WTC11 (cell line): Measurements from ENCODE around the gene CLDN3. TPM values are rescaled to one million over a fixed set of nuclear protein-coding genes. Genes with fewer than 3 reads are reported as not detected.

Source experiments
- ATAC-seq: fragments of 200-7000 bp; cut with Tn5 transposase; 2 replicates; pipeline ENCODE4 v1.10.0; 2021; ENCODE audit warnings: mild to moderate bottlenecking, moderate library complexity
- CTCF ChIA-PET: fragments of 300-600 bp; sonication (Branson Sonifier 250); formaldehyde crosslinking; loops from one replicate; lab custom pipeline; 2021; ENCODE audit warnings: antibody characterized with exemption; lab: Charles Lee
- POLR2A ChIA-PET: fragments of 350-600 bp; sonication (Branson Sonifier 250); formaldehyde crosslinking; loops from one replicate; lab custom pipeline; 2021; ENCODE audit warnings: antibody characterized with exemption; lab: Charles Lee
- DNase-seq: peaks from one replicate; pipeline ENCODE4 v3.0.0; 2021; ENCODE audit warnings: low spot score
- H3K27ac Mint-ChIP-seq: 2 replicates; pipeline ENCODE4 v1.8.0; 2021; ENCODE audit warnings: mixed read lengths
- H3K27me3 Mint-ChIP-seq: 2 replicates; pipeline ENCODE4 v1.8.0; 2021; ENCODE audit warnings: low read depth, mild to moderate bottlenecking, moderate library complexity, mixed read lengths
- H3K36me3 Mint-ChIP-seq: 2 replicates; pipeline ENCODE4 v1.8.0; 2021; ENCODE audit warnings: mixed read lengths
- H3K4me1 Mint-ChIP-seq: 2 replicates; pipeline ENCODE4 v1.8.0; 2022; ENCODE audit warnings: mixed read lengths
- H3K4me3 Mint-ChIP-seq: 2 replicates; pipeline ENCODE4 v1.8.0; 2021; ENCODE audit warnings: mild to moderate bottlenecking, moderate library complexity, mixed read lengths
- H3K9me3 Mint-ChIP-seq: 2 replicates; pipeline ENCODE4 v1.8.0; 2021; ENCODE audit warnings: mixed read lengths
- ATF6 ChIP-seq: sonication (generic); formaldehyde crosslinking; IDR thresholded peaks from 2 replicates; pipeline ENCODE4 v1.8.1; 2023; ENCODE audit warnings: mild to moderate bottlenecking, missing genetic modification reagents
- CREB1 ChIP-seq: sonication (generic); formaldehyde crosslinking; IDR thresholded peaks from 2 replicates; pipeline ENCODE4 v1.8.0; 2023; ENCODE audit warnings: mild to moderate bottlenecking, missing genetic modification reagents
- CREM ChIP-seq: sonication (generic); formaldehyde crosslinking; IDR thresholded peaks from 2 replicates; pipeline ENCODE4 v1.8.1; 2022; ENCODE audit warnings: mild to moderate bottlenecking, missing genetic modification reagents, moderate library complexity
- NFE2L1 ChIP-seq: sonication (generic); formaldehyde crosslinking; IDR thresholded peaks from 2 replicates; pipeline ENCODE4 v1.8.1; 2023; ENCODE audit warnings: missing genetic modification reagents
- NR2C2 ChIP-seq: sonication (generic); formaldehyde crosslinking; IDR thresholded peaks from 2 replicates; pipeline ENCODE4 v1.8.0; 2022; ENCODE audit warnings: mild to moderate bottlenecking, missing genetic modification reagents
- NR3C1 ChIP-seq: sonication (generic); formaldehyde crosslinking; conservative IDR thresholded peaks from 2 replicates; pipeline ENCODE4 v1.8.1; 2023; ENCODE audit warnings: low read depth, mild to moderate bottlenecking, missing genetic modification reagents
- PRRX2 ChIP-seq: fragments of 250-450 bp; sonication (Bioruptor Pico); IDR thresholded peaks from 2 replicates; pipeline ENCODE4 v1.8.0; 2021; ENCODE audit warnings: mild to moderate bottlenecking
- USF1 ChIP-seq: sonication (generic); formaldehyde crosslinking; IDR thresholded peaks from 2 replicates; pipeline ENCODE4 v1.8.0; 2022; ENCODE audit warnings: mild to moderate bottlenecking, missing genetic modification reagents
- ZNF317 ChIP-seq: sonication (generic); formaldehyde crosslinking; IDR thresholded peaks from 2 replicates; pipeline ENCODE4 v1.8.1; 2023; ENCODE audit warnings: low read depth, mild to moderate bottlenecking, moderate library complexity, missing genetic modification reagents, borderline replicate concordance
- ZNF512 ChIP-seq: sonication (generic); formaldehyde crosslinking; IDR thresholded peaks from 2 replicates; pipeline ENCODE4 v1.8.1; 2022; ENCODE audit warnings: missing genetic modification reagents, borderline replicate concordance
- total RNA-seq: library from RNA; stranded (reverse); gene quantifications from 3 replicates; pipeline ENCODE4 v1.2.3, GENCODE V29; 2021
- TF ChIP-seq, protein P1 (sequence below): sonication (generic); formaldehyde crosslinking; IDR thresholded peaks from 2 replicates; pipeline ENCODE4 v1.8.0; 2023; ENCODE audit warnings: mild to moderate bottlenecking, missing genetic modification reagents

Gene CLDN3
- total RNA-seq, 1 experiment from 2014 or later, result 20.7 TPM

DNA sequence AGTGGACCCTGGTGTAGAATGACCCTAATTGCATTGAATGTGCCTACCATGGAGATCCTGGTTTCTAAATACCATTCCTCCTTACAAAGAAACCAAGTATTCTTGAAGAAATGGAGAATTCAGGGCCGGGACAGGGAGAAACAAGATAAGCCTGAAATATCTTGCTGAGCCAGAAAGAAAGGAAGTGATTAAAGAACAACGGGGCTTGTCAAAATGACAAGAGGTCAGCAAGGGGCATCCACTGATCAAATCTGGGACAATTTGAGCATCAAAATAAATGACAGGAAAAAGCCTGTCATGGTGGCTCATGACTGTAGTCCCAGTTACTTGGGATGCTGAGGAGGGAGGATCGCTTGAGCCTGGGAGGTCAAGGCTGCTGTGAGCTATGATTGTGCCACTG, 39.6 kb downstream of the CLDN3 start:
- CTCF ChIA-PET, result interaction anchor here (0.9 kb wide), 1 partner anchor 124 kb away, joined by 4 read pairs; no protein-coding TSS in a partner anchor
- Mint-ChIP-seq H3K9me3 (peaks cover 3% of the 10 kb centered on the region), H3K27ac (peak overlapping the region; percentile 0; the same call in 1 of the 2 replicates), H3K4me1 (peaks cover 17% of the 10 kb centered on the region), H3K4me3 (no peak overlapping the region), H3K36me3 (no peaks in the 10 kb centered on the region), H3K27me3 (no peaks in the 10 kb centered on the region)
- ATAC-seq, result no peak
- POLR2A ChIA-PET, result no interaction called here
- TF ChIP-seq ZNF317 (no peak), ATF6 (CRISPR knock-in tag) (no peak), NR3C1 (CRISPR knock-in tag) (no peak)
- no peak for DNase-seq

DNA sequence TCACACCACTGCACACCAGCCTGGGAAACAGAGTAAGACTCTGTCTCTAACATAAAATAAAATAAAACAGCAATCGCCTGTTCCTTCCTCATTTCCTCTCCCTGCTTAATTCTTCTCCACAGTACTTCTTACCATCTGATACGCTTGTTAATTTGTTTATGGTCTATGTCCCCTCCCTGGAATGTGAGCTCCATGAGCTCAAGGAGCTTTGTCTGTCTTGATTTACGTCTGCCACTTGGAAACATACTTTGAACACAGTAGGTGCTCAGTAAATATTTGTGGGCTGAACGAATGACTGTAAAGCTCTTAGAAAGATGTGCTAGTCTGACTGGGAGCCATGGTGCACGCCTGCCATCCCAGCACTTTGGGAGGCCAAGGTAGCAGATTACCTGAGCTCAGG, 41.5 kb downstream of the CLDN3 start:
- Mint-ChIP-seq H3K4me1 (peaks cover 13% of the 10 kb centered on the region), H3K9me3 (no peaks in the 10 kb centered on the region), H3K4me3 (no peak overlapping the region), H3K36me3 (no peaks in the 10 kb centered on the region), H3K27ac (no peak overlapping the region; the same call in 1 of the 2 replicates), H3K27me3 (no peaks in the 10 kb centered on the region; the same call in 1 of the 2 replicates)
- ATAC-seq (no peak), DNase-seq (no peak)
- TF ChIP-seq CREB1 (CRISPR knock-in tag), result no peak
- TF ChIP-seq USF1 (CRISPR knock-in tag), result no peak
- TF ChIP-seq NR2C2 (CRISPR knock-in tag), result no peak
- TF ChIP-seq NFE2L1 (CRISPR knock-in tag), result no peak
- no peak for TF ChIP-seq CREM (CRISPR knock-in tag)
- ChIA-PET POLR2A (interaction anchor here (0.6 to 0.7 kb wide), 2 partner anchors 107 to 213 kb away, joined by 3 to 5 read pairs; no protein-coding TSS in a partner anchor), CTCF (interaction anchor here (0.7 to 2.7 kb wide), 5 partner anchors 9 to 122 kb away, joined by 4 to 17 read pairs (median 4); partner anchors contain the start of gene STX1A)

- ChIA-PET CTCF (interaction anchor here (0.7 to 2.7 kb wide), 4 partner anchors 8 to 121 kb away, joined by 4 to 17 read pairs (median 5); partner anchors contain the start of gene STX1A), POLR2A (interaction anchor here (0.6 kb wide), 1 partner anchor 212 kb away, joined by 3 read pairs; no protein-coding TSS in a partner anchor)
- no peak overlapping the region for H3K27ac Mint-ChIP-seq
- no peaks in the 10 kb centered on the region; the same call in 1 of the 2 replicates for H3K27me3 Mint-ChIP-seq
- TF ChIP-seq ZNF512 (CRISPR knock-in tag), result no peak
- no peak for TF ChIP-seq PRRX2 (CRISPR knock-in tag)
- TF ChIP-seq ATF6 (CRISPR knock-in tag), result no peak
- TF ChIP-seq, protein P1, sequence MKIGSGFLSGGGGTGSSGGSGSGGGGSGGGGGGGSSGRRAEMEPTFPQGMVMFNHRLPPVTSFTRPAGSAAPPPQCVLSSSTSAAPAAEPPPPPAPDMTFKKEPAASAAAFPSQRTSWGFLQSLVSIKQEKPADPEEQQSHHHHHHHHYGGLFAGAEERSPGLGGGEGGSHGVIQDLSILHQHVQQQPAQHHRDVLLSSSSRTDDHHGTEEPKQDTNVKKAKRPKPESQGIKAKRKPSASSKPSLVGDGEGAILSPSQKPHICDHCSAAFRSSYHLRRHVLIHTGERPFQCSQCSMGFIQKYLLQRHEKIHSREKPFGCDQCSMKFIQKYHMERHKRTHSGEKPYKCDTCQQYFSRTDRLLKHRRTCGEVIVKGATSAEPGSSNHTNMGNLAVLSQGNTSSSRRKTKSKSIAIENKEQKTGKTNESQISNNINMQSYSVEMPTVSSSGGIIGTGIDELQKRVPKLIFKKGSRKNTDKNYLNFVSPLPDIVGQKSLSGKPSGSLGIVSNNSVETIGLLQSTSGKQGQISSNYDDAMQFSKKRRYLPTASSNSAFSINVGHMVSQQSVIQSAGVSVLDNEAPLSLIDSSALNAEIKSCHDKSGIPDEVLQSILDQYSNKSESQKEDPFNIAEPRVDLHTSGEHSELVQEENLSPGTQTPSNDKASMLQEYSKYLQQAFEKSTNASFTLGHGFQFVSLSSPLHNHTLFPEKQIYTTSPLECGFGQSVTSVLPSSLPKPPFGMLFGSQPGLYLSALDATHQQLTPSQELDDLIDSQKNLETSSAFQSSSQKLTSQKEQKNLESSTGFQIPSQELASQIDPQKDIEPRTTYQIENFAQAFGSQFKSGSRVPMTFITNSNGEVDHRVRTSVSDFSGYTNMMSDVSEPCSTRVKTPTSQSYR (CRISPR knock-in tag), result no peak
- TF ChIP-seq, all 79 proteins: peak for 0
- Mint-ChIP-seq H3K4me1 (peaks cover 13% of the 10 kb centered on the region), H3K9me3 (no peaks in the 10 kb centered on the region), H3K4me3 (no peak overlapping the region), H3K36me3 (no peaks in the 10 kb centered on the region)
- DNase-seq (no peak), ATAC-seq (no peak)
Measured at GRCh38 chr7:73727952-73728351, 42.1 kb downstream of the CLDN3 start.
